Spleen (tissue), 11 donors: ENCODE data around the gene METTL24. TPM values are rescaled to one million over a fixed set of nuclear protein-coding genes. Genes with fewer than 3 reads are reported as not detected.
"Not testable (repeated sequence)": the region's sequence is repeated elsewhere in the genome, so short reads cannot be mapped to it uniquely, and the experiment has no call there.

Source experiments
- DNase-seq: peaks from one replicate; pipeline ENCODE4 v3.0.0-alpha.2; 2020
- H3K27ac ChIP-seq, 8 donors: fragments of 200-600 bp; sonication (generic) in 7 of 8; 1 replicate in 4 of 8; 2 replicates in 4 of 8; pipeline versions ENCODE4 v1.5.0 to v1.8.0; 2016 to 2021; ENCODE audit warnings: inconsistent platforms in 4 of 8, mild to moderate bottlenecking in 4 of 8, moderate library complexity in 1 of 8
- H3K27me3 ChIP-seq, 7 donors: fragments of 200-600 bp; sonication (generic) in 6 of 7; replicated peaks in 1 of 7; 1 replicate in 4 of 7; 2 replicates in 3 of 7; pipeline versions ENCODE4 v1.5.0 to v1.8.0; 2016 to 2021; ENCODE audit warnings: inconsistent platforms in 3 of 7, mild to moderate bottlenecking in 1 of 7
- H3K36me3 ChIP-seq, 6 donors: fragments of 200-600 bp; sonication (generic) in 5 of 6; 1 replicate in 4 of 6; 2 replicates in 2 of 6; pipeline versions ENCODE4 v1.5.0 to v1.8.0; 2016 to 2021; ENCODE audit warnings: inconsistent platforms in 2 of 6
- H3K4me1 ChIP-seq, 6 donors: fragments of 200-600 bp; sonication (generic) in 5 of 6; 1 replicate in 3 of 6; 2 replicates in 3 of 6; pipeline versions ENCODE4 v1.5.0 to v1.8.0; 2016 to 2021; ENCODE audit warnings: inconsistent platforms in 3 of 6
- H3K4me3 ChIP-seq, 8 donors: fragments of 200-600 bp; sonication (generic) in 7 of 8; 1 replicate in 4 of 8; 2 replicates in 4 of 8; pipeline versions ENCODE4 v1.5.0 to v1.8.0; 2016 to 2021; ENCODE audit warnings: inconsistent platforms in 4 of 8, mild to moderate bottlenecking in 4 of 8, moderate library complexity in 2 of 8
- H3K9me3 ChIP-seq, 8 donors: fragments of 200-600 bp; sonication (generic) in 7 of 8; 1 replicate in 4 of 8; 2 replicates in 4 of 8; pipeline versions ENCODE4 v1.5.0 to v1.8.0; 2016 to 2021; ENCODE audit warnings: inconsistent platforms in 4 of 8
- CTCF ChIP-seq, 11 experiments: fragments of 200-600 bp in 7 of 11; fragments of 450-650 bp in 4 of 11; sonication (generic) in 4 of 11; IDR thresholded peaks in 8 of 11; conservative IDR thresholded peaks in 3 of 11; 1 replicate in 7 of 11; 2 replicates in 4 of 11; pipeline versions ENCODE4 v1.4.0 to v1.8.0; 2016 to 2021; ENCODE audit warnings: antibody characterized with exemption in 11 of 11, inconsistent platforms in 4 of 11, mild to moderate bottlenecking in 1 of 11
- POLR2A ChIP-seq, 3 donors: fragments of 450-650 bp; IDR thresholded peaks; one replicate each; pipeline ENCODE4 v1.5.1; 2017; ENCODE audit warnings: antibody characterized with exemption in 3 of 3, mild to moderate bottlenecking in 1 of 3
- POLR2AphosphoS5 ChIP-seq, 3 donors: sonication (generic); formaldehyde crosslinking; IDR thresholded peaks; one replicate each; pipeline ENCODE4 v1.5.1; 2017; ENCODE audit warnings: antibody characterized with exemption in 3 of 3
- WGBS, 5 donors: extraction: QIAGEN DNeasy Blood & Tissue Kit in 3 of 5; methylation state at CpG; one replicate each; pipeline versions ENCODE4 v1.1.5 to v1.1.7; 2013 to 2018; 5-methylcytosine and 5-hydroxymethylcytosine counted together
- intact Hi-C: fragments of 100-400 bp; cut with DNase I; formaldehyde crosslinking; loops from one replicate; pipeline ENCODE4 v1.15.0; 2023; ENCODE audit warnings: low total_unique reads
- polyA plus RNA-seq, 3 donors: library from polyadenylated mRNA; stranded (reverse); fragments of 200-250 nt; gene quantifications; one replicate each; pipeline ENCODE4 v1.2.1, GENCODE V29; 2013
- total RNA-seq, 7 donors: library from RNA; depleted of rRNA in 3 of 7; stranded (reverse); fragments of >200 nt in 3 of 7; fragmentation: NEBNext Ultra II Directional in 4 of 7; extraction: Animal tissue kit (Norgen Biotek cat#: 25700) in 4 of 7; gene quantifications; one replicate each; pipeline versions ENCODE4 v1.1.0 to v1.2.1, GENCODE V29; 2016 to 2021
- donor health status: healthy with polysubstance abuse.
- donor health status: DM: no; HTN: no; CAD: no; lungs with moderate emphysema.
- donor health status: DM: no; HTN: no; CAD: no.
- donor health status: Bipolar disorder and iron deficiency.
- donor health status: healthy.
- donor health status: DM: no; HTN: no; CAD: no.
- donor health status: DM: yes; HTN: yes; CAD: no.

The METTL24 gene
- total and polyA plus RNA-seq, 10 donors: 0.67 to 1.2 (median 0.98) TPM; not detected in 5

GRCh38 chr6:110353457-110354001, 4.6 kb downstream of the METTL24 start:
- no peaks in the 10 kb centered on the region for H3K9me3 ChIP-seq
- TF ChIP-seq POLR2AphosphoS5 (IDR thresholded peaks at IDR 0.05) (no peak), CTCF (IDR thresholded peaks at IDR 0.05 in 8 of 11, conservative IDR thresholded peaks at IDR 0.05 in 3 of 11) (no peak), POLR2A (IDR thresholded peaks at IDR 0.05) (no peak)
- intact Hi-C loops: no loop called here
- no peak overlapping the region for H3K27ac ChIP-seq
- H3K36me3 ChIP-seq: no peaks in the 10 kb centered on the region
- no peak overlapping the region for H3K4me3 ChIP-seq
- H3K27me3 ChIP-seq: peaks cover 0 to 24% (median 16%) of the 10 kb centered on the region in 7 donors
- no peak for DNase-seq
- peaks cover 0 to 13% (median 11%) of the 10 kb centered on the region in 6 donors for H3K4me1 ChIP-seq
- 77 to 94% (median 84%) methylated on average over 4 of the region's 4 CpGs for WGBS, 5 donors

GRCh38 chr6:110352563-110353262, 5.4 kb downstream of the METTL24 start:
- DNase-seq: no peak
- no peaks in the 10 kb centered on the region for H3K9me3 ChIP-seq
- H3K4me3 ChIP-seq: no peak overlapping the region
- peaks cover 0 to 7% (median 5%) of the 10 kb centered on the region in 6 donors for H3K4me1 ChIP-seq
- TF ChIP-seq POLR2A (IDR thresholded peaks at IDR 0.05) (no peak), POLR2AphosphoS5 (IDR thresholded peaks at IDR 0.05) (no peak), CTCF (IDR thresholded peaks at IDR 0.05 in 8 of 11, conservative IDR thresholded peaks at IDR 0.05 in 3 of 11) (no peak)
- H3K27ac ChIP-seq: no peak overlapping the region
- WGBS, 5 donors: 66 to 82% (median 73%) methylated on average over 7 of the region's 7 CpGs
- H3K27me3 ChIP-seq: peaks cover 0 to 17% (median 11%) of the 10 kb centered on the region in 7 donors
- intact Hi-C loops: no loop called here
- no peaks in the 10 kb centered on the region for H3K36me3 ChIP-seq

GRCh38 chr6:110351986-110352385, 6.2 kb downstream of the METTL24 start:
- WGBS, 5 donors: 77 to 88% (median 84%) methylated on average over 4 of the region's 4 CpGs
- H3K4me3 ChIP-seq: no peak overlapping the region
- H3K9me3 ChIP-seq: no peaks in the 10 kb centered on the region
- DNase-seq: no peak
- no peak overlapping the region for H3K27ac ChIP-seq
- intact Hi-C loops: no loop called here
- no peaks in the 10 kb centered on the region for H3K4me1 ChIP-seq
- no peak for TF ChIP-seq POLR2A (IDR thresholded peaks at IDR 0.05)
- H3K27me3 ChIP-seq: peaks cover 0 to 10% (median 5%) of the 10 kb centered on the region in 7 donors
- H3K36me3 ChIP-seq: no peaks in the 10 kb centered on the region

- Histone ChIP-seq H3K4me1 (no peaks in the 10 kb centered on the region), H3K9me3 (no peaks in the 10 kb centered on the region), H3K27me3 (peaks cover 0 to 5% (median 1%) of the 10 kb centered on the region in 7 donors), H3K36me3 (no peaks in the 10 kb centered on the region), H3K4me3 (no peak overlapping the region), H3K27ac (no peak overlapping the region)
- TF ChIP-seq CTCF (IDR thresholded peaks at IDR 0.05 in 8 of 11, conservative IDR thresholded peaks at IDR 0.05 in 3 of 11): no peak
- TF ChIP-seq POLR2A (IDR thresholded peaks at IDR 0.05): no peak
- TF ChIP-seq POLR2AphosphoS5 (IDR thresholded peaks at IDR 0.05): no peak
- intact Hi-C loops: no loop called here
- DNase-seq: no peak
- WGBS, 5 donors: 82 to 94% (median 87%) methylated on average over 3 of the region's 3 CpGs
Measured at GRCh38 chr6:110351546-110351945, 6.6 kb downstream of the METTL24 start.

- WGBS, 5 donors: 91 to 98% (median 93%) methylated on average over 6 to 7 of the region's 7 CpGs
- intact Hi-C loops, H3K4me3 ChIP-seq: not testable (repeated sequence)
Measured at GRCh38 chr6:110350593-110350992, 7.6 kb downstream of the METTL24 start.

More at GRCh38 chr6:110350593-110350992, 7.6 kb downstream of the METTL24 start:
- not testable (repeated sequence) for H3K27ac ChIP-seq, H3K27me3 ChIP-seq, H3K4me1 ChIP-seq, DNase-seq, H3K9me3 ChIP-seq, H3K36me3 ChIP-seq
